Measurements from ENCODE around the gene PSMD10. TPM values are rescaled to one million over a fixed set of nuclear protein-coding genes. Genes with fewer than 3 reads are reported as not detected.
A peak's percentile ranks its signal among the peaks of the same experiment; 100 is the strongest.

The PSMD10 gene
- total and polyA plus RNA-seq, 2 experiments from 2014 or later, result 61.2 to 84.4 TPM

GRCh38 chrX:108090491-108091263, 665 bp downstream of the PSMD10 start:
- no peaks in the 10 kb centered on the region for H4K20me1 ChIP-seq (ENCODE audit: insufficient read depth, poor library complexity, severe bottlenecking)
- H3K36me3 ChIP-seq (replicated peaks; ENCODE audit: insufficient read depth, low read depth), result no peaks in the 10 kb centered on the region
- H3K9me2 ChIP-seq (replicated peaks; ENCODE audit: insufficient read depth), result no peaks in the 10 kb centered on the region
- TF ChIP-seq CTCF (IDR thresholded peaks at IDR 0.05; ENCODE audit: poor library complexity) (no peak), EZH2phosphoT487 (IDR thresholded peaks at IDR 0.05; ENCODE audit: low read depth, severe bottlenecking, unreplicated experiment) (no peak), EZH2 (IDR thresholded peaks at IDR 0.05; ENCODE audit: borderline replicate concordance) (no peak)
- DNase-seq (ENCODE audit: low spot score), result no peak
- peaks cover 8% of the 10 kb centered on the region for H3K4me1 ChIP-seq (ENCODE audit: insufficient read depth)
- 38% methylated on average over 20 of the region's 20 CpGs for WGBS (ENCODE audit: low lambda C conversion rate, missing lambda C conversion rate)
- H3K27me3 ChIP-seq, result no peaks in the 10 kb centered on the region
- H3K4me2 ChIP-seq, result peak overlapping the region; percentile 78
- peak overlapping the region; percentile 96 for H3K27ac ChIP-seq
- peak overlapping the region; percentile 57 for H2AFZ ChIP-seq
- peaks cover 15% of the 10 kb centered on the region for H3K79me2 ChIP-seq
- H3K9me3 ChIP-seq (ENCODE audit: low read depth), result no peaks in the 10 kb centered on the region
- peak overlapping the region; percentile 66 for H3K4me3 ChIP-seq

GRCh38 chrX:108088511-108088910, 2.8 kb downstream of the PSMD10 start:
- Histone ChIP-seq H3K4me1 (ENCODE audit: insufficient read depth) (peaks cover 8% of the 10 kb centered on the region), H3K27ac (peak overlapping the region; percentile 32), H3K9me3 (ENCODE audit: low read depth) (no peaks in the 10 kb centered on the region), H4K20me1 (ENCODE audit: insufficient read depth, poor library complexity, severe bottlenecking) (no peaks in the 10 kb centered on the region), H3K36me3 (replicated peaks; ENCODE audit: insufficient read depth, low read depth) (no peaks in the 10 kb centered on the region), H3K27me3 (no peaks in the 10 kb centered on the region), H3K9me2 (replicated peaks; ENCODE audit: insufficient read depth) (no peaks in the 10 kb centered on the region), H3K79me2 (peaks cover 15% of the 10 kb centered on the region), H3K4me3 (no peak overlapping the region), H3K4me2 (peak overlapping the region; percentile 78), H2AFZ (no peak overlapping the region)
- 56% methylated on average over 1 of the region's 1 CpG for WGBS (ENCODE audit: low lambda C conversion rate, missing lambda C conversion rate)
- no peak for TF ChIP-seq EZH2phosphoT487 (IDR thresholded peaks at IDR 0.05; ENCODE audit: low read depth, severe bottlenecking, unreplicated experiment)
- no peak for TF ChIP-seq EZH2 (IDR thresholded peaks at IDR 0.05; ENCODE audit: borderline replicate concordance)
- TF ChIP-seq CTCF (IDR thresholded peaks at IDR 0.05; ENCODE audit: poor library complexity), result no peak
- DNase-seq (ENCODE audit: low spot score), result peak; percentile 10

GRCh38 chrX:108087792-108088191, 3.5 kb downstream of the PSMD10 start:
- no peaks in the 10 kb centered on the region for H3K9me3 ChIP-seq (ENCODE audit: low read depth)
- no peak overlapping the region for H3K4me2 ChIP-seq
- H3K4me1 ChIP-seq (ENCODE audit: insufficient read depth), result peaks cover 8% of the 10 kb centered on the region
- no peak overlapping the region for H3K4me3 ChIP-seq
- no peaks in the 10 kb centered on the region for H3K9me2 ChIP-seq (replicated peaks; ENCODE audit: insufficient read depth)
- no peak overlapping the region for H2AFZ ChIP-seq
- TF ChIP-seq EZH2phosphoT487 (IDR thresholded peaks at IDR 0.05; ENCODE audit: low read depth, severe bottlenecking, unreplicated experiment), result no peak
- TF ChIP-seq EZH2 (IDR thresholded peaks at IDR 0.05; ENCODE audit: borderline replicate concordance), result no peak
- no peak for TF ChIP-seq CTCF (IDR thresholded peaks at IDR 0.05; ENCODE audit: poor library complexity)
- peaks cover 15% of the 10 kb centered on the region for H3K79me2 ChIP-seq
- peak overlapping the region; percentile 12 for H3K27ac ChIP-seq
- H3K27me3 ChIP-seq, result no peaks in the 10 kb centered on the region
- no peaks in the 10 kb centered on the region for H3K36me3 ChIP-seq (replicated peaks; ENCODE audit: insufficient read depth, low read depth)
- H4K20me1 ChIP-seq (ENCODE audit: insufficient read depth, poor library complexity, severe bottlenecking), result no peaks in the 10 kb centered on the region
- 78% methylated on average over 6 of the region's 6 CpGs for WGBS (ENCODE audit: low lambda C conversion rate, missing lambda C conversion rate)
- DNase-seq (ENCODE audit: low spot score), result no peak

Measured in hepatocyte (in vitro differentiated cells).